ENCODE data around the gene GTF2F2. TPM values are rescaled to one million over a fixed set of nuclear protein-coding genes. Genes with fewer than 3 reads are reported as not detected.

GTF2F2 gene
- total RNA-seq, 1 donor = 19.9 TPM

DNA sequence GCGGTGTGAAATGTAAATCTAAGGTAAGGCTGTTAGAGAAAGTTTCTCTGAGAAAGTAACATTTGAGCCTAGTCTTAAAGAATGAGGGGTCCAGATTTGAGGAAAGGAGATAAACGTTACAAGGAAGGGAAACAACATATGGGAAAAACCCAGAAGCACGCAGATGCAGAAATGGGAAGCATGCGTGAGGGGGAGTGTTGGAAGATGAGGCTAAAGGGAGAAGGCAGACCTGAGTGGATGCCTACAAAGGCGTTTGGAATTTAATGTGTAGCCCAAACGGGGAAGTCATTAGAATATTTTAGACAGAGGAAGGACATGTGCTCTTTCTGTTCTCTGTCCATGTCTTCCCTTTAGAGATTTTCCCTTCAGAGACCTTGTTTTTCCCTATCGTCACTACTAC lies 159.7 kb downstream of the GTF2F2 start:
- H3K79me2 ChIP-seq (ENCODE audit: insufficient read depth, low read length) = no peaks in the 10 kb centered on the region
- DNase-seq (ENCODE audit: insufficient read length, low spot score, missing footprints) = no peak
- H3K4me1 ChIP-seq (ENCODE audit: insufficient read depth, low read length) = peaks cover 14% of the 10 kb centered on the region
- peaks cover 7% of the 10 kb centered on the region for H3K36me3 ChIP-seq (ENCODE audit: insufficient read depth, low read length)
- H3K4me3 ChIP-seq (ENCODE audit: insufficient read depth, low read length) = no peak overlapping the region
- TF ChIP-seq, protein P1, sequence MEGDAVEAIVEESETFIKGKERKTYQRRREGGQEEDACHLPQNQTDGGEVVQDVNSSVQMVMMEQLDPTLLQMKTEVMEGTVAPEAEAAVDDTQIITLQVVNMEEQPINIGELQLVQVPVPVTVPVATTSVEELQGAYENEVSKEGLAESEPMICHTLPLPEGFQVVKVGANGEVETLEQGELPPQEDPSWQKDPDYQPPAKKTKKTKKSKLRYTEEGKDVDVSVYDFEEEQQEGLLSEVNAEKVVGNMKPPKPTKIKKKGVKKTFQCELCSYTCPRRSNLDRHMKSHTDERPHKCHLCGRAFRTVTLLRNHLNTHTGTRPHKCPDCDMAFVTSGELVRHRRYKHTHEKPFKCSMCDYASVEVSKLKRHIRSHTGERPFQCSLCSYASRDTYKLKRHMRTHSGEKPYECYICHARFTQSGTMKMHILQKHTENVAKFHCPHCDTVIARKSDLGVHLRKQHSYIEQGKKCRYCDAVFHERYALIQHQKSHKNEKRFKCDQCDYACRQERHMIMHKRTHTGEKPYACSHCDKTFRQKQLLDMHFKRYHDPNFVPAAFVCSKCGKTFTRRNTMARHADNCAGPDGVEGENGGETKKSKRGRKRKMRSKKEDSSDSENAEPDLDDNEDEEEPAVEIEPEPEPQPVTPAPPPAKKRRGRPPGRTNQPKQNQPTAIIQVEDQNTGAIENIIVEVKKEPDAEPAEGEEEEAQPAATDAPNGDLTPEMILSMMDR (IDR thresholded peaks at IDR 0.05; ENCODE audit: extremely low read depth, low read depth, low read length) = no peak
- H2AFZ ChIP-seq (ENCODE audit: low read length) = no peak overlapping the region
- H4K20me1 ChIP-seq (ENCODE audit: insufficient read depth, low read length) = no peaks in the 10 kb centered on the region
- H3K4me2 ChIP-seq (ENCODE audit: insufficient read depth, low read length) = no peak overlapping the region
- no peaks in the 10 kb centered on the region for H3K27me3 ChIP-seq (ENCODE audit: insufficient read depth, low read length)
- H3K9me3 ChIP-seq (ENCODE audit: low read depth, low read length) = no peaks in the 10 kb centered on the region
- no peak overlapping the region for H3K27ac ChIP-seq (ENCODE audit: low read depth, low read length)

DNA sequence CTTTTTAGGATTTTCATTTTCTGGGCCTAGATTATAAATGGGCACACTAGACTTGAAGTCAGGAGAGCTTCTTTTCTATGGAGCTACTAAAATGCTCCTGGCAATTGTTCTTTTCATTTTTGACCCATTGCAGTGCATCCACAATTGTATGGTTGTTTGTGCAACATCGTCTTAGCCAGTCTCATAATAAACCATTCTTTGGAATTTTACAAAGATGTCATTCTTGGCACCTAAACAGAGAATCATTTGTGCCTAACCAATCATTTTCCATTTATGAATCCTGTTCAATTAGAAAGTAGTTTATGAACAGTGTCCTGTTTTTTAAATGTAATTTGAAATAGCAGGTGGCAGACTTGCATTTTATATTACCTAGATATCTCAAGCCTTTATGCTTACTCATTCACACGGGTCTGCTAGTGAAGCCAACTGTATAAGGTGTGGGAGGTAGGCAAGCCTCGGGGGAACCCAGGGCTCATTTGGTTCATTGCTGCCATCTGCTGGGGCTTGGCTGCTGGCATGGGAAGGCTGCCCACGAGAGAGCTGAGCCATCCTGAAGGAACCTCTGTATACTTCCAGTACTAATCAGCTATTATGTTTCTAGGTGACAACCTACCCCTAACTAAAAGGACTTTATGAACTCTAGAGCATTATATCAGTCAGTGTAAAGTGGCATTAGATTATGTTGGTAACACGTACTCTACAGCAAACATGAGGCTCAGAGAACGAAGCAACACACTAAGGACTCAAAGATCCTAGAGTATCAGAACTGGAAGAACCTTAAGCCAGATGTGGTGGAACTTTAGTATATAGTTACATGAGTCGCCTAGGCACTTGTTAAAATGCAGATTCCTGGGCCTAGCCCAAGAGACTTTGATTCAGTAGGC lies 160.7 kb downstream of the GTF2F2 start:
- DNase-seq (ENCODE audit: insufficient read length, low spot score, missing footprints) = peak; percentile 92
- TF ChIP-seq, protein P1 (IDR thresholded peaks at IDR 0.05; ENCODE audit: extremely low read depth, low read depth, low read length) = peak; percentile 97
- Histone ChIP-seq H2AFZ (ENCODE audit: low read length) (no peak overlapping the region), H4K20me1 (ENCODE audit: insufficient read depth, low read length) (no peaks in the 10 kb centered on the region), H3K4me3 (ENCODE audit: insufficient read depth, low read length) (no peak overlapping the region), H3K4me1 (ENCODE audit: insufficient read depth, low read length) (peaks cover 14% of the 10 kb centered on the region), H3K4me2 (ENCODE audit: insufficient read depth, low read length) (peak overlapping the region; percentile 45), H3K27ac (ENCODE audit: low read depth, low read length) (no peak overlapping the region), H3K9me3 (ENCODE audit: low read depth, low read length) (no peaks in the 10 kb centered on the region), H3K36me3 (ENCODE audit: insufficient read depth, low read length) (peaks cover 10% of the 10 kb centered on the region), H3K79me2 (ENCODE audit: insufficient read depth, low read length) (no peaks in the 10 kb centered on the region), H3K27me3 (ENCODE audit: insufficient read depth, low read length) (no peaks in the 10 kb centered on the region)

GRCh38 chr13:45282994-45283393 lies 162.7 kb downstream of the GTF2F2 start:
- H3K36me3 ChIP-seq (ENCODE audit: insufficient read depth, low read length) = peaks cover 6% of the 10 kb centered on the region

More at GRCh38 chr13:45282994-45283393, 162.7 kb downstream of the GTF2F2 start:
- peaks cover 14% of the 10 kb centered on the region for H3K4me1 ChIP-seq (ENCODE audit: insufficient read depth, low read length)
- H3K27me3 ChIP-seq (ENCODE audit: insufficient read depth, low read length) = no peaks in the 10 kb centered on the region
- H3K79me2 ChIP-seq (ENCODE audit: insufficient read depth, low read length) = no peaks in the 10 kb centered on the region
- no peak overlapping the region for H3K4me3 ChIP-seq (ENCODE audit: insufficient read depth, low read length)
- DNase-seq (ENCODE audit: insufficient read length, low spot score, missing footprints) = no peak
- H2AFZ ChIP-seq (ENCODE audit: low read length) = no peak overlapping the region
- no peaks in the 10 kb centered on the region for H4K20me1 ChIP-seq (ENCODE audit: insufficient read depth, low read length)
- TF ChIP-seq, protein P1 (IDR thresholded peaks at IDR 0.05; ENCODE audit: extremely low read depth, low read depth, low read length) = no peak
- H3K27ac ChIP-seq (ENCODE audit: low read depth, low read length) = no peak overlapping the region
- H3K4me2 ChIP-seq (ENCODE audit: insufficient read depth, low read length) = no peak overlapping the region
- no peaks in the 10 kb centered on the region for H3K9me3 ChIP-seq (ENCODE audit: low read depth, low read length)
